ENCODE data around the gene KCNQ1OT1. TPM values are rescaled to one million over a fixed set of nuclear protein-coding genes. Genes with fewer than 3 reads are reported as not detected.

The KCNQ1OT1 gene
- total RNA-seq, 1 donor from 2014 or later = 3.4 TPM

GRCh38 chr11:2697866-2698265, 1.9 kb downstream of the KCNQ1OT1 start:
- H3K4me1 ChIP-seq = peaks cover 34% of the 10 kb centered on the region
- no peaks in the 10 kb centered on the region for H3K27me3 ChIP-seq
- no peak for DNase-seq (ENCODE audit: extremely low spot score in 2 of 2)
- TF ChIP-seq CTCF (IDR thresholded peaks at IDR 0.05) = no peak
- no peak for TF ChIP-seq POLR2A (IDR thresholded peaks at IDR 0.05)
- TF ChIP-seq POLR2AphosphoS5 (IDR thresholded peaks at IDR 0.05; ENCODE audit: insufficient read depth in 1 of 2, low read depth in 1 of 2) = no peak
- intact Hi-C loops (cut with DNase I) = no loop called here
- no peaks in the 10 kb centered on the region for H3K9me3 ChIP-seq
- H3K27ac ChIP-seq = no peak overlapping the region
- peak overlapping the region; percentile 53 to 71 for H3K4me3 ChIP-seq
- H3K36me3 ChIP-seq = no peaks in the 10 kb centered on the region

DNA sequence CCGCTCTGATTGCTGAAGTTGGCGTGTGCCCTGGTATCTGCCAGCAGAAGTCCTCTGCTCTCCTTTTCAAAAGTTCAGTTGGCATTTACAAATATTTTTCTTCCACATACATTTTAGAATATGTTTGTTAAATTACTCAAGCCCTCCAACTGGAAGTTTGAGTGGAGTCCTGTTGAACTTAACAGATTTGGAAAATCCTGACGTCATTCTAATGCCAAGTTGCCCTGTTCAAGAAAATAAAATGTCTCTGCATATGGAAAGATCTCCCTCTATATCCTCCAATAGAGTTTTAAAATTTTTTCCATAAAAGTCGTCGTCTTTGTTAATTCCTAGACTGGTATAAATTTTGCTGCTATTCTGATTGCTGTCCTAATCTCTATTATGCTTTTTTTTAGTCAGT, 3.3 kb downstream of the KCNQ1OT1 start:
- no peak for DNase-seq (ENCODE audit: extremely low spot score in 2 of 2)
- H3K4me1 ChIP-seq = peaks cover 48% of the 10 kb centered on the region
- TF ChIP-seq POLR2AphosphoS5 (IDR thresholded peaks at IDR 0.05; ENCODE audit: insufficient read depth in 1 of 2, low read depth in 1 of 2) (no peak), CTCF (IDR thresholded peaks at IDR 0.05) (no peak), POLR2A (IDR thresholded peaks at IDR 0.05) (no peak)
- H3K36me3 ChIP-seq = no peaks in the 10 kb centered on the region
- intact Hi-C loops (cut with DNase I) = no loop called here
- no peaks in the 10 kb centered on the region for H3K27me3 ChIP-seq
- H3K9me3 ChIP-seq = no peaks in the 10 kb centered on the region
- H3K27ac ChIP-seq = no peak overlapping the region
- no peak overlapping the region for H3K4me3 ChIP-seq

DNA sequence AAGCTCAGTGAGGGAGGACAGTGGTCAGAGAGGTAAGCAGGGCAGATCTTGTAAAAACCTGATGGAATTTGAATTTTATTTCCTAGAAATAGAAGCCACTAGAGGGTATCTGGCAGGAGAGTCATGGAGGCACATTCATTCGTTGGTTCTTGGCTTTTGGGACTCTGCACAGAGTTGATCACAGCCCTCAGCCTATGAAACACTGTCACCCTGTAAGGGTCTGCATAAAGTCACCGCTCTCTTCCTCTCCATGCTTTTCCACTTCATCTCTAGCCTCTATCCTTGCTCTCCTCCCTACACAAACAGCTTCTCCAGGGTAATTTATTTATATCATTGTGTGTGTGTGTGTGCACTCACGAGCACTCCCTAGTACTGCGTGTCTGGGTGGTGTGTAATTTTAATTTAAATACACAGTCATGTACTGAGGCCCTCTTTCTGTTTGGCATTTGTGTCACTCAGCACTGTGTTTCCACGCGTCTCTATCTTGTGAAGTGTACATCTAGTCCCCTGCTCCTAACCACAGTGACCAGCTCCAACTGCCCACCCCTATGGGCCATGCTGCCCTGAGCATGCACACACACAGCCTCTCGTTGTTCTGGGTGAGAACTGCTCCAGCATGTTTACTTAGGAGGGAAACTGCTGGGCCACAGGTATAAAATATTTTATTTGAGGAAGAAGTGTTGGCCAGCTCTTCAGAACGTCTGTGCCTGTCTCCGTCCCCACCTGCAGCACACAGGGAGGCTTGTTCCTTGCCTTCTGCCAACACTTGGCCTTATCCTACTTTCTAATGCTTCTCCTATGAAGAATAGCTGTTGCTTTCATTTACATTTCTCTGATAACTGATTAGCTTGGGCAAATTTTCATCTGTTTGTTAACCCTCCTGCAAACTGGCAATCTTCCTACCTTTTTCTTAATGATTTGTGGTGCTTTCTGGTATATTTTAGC, 4.5 kb downstream of the KCNQ1OT1 start:
- TF ChIP-seq CTCF (IDR thresholded peaks at IDR 0.05) = no peak
- TF ChIP-seq POLR2AphosphoS5 (IDR thresholded peaks at IDR 0.05; ENCODE audit: insufficient read depth in 1 of 2, low read depth in 1 of 2) = no peak
- TF ChIP-seq POLR2A (IDR thresholded peaks at IDR 0.05) = no peak
- no peak for DNase-seq (ENCODE audit: extremely low spot score in 2 of 2)
- no peaks in the 10 kb centered on the region for H3K27me3 ChIP-seq
- intact Hi-C loops (cut with DNase I) = no loop called here
- no peaks in the 10 kb centered on the region for H3K9me3 ChIP-seq
- no peaks in the 10 kb centered on the region for H3K36me3 ChIP-seq
- no peak overlapping the region for H3K27ac ChIP-seq
- no peak overlapping the region for H3K4me3 ChIP-seq
- peaks cover 58% of the 10 kb centered on the region for H3K4me1 ChIP-seq

GRCh38 chr11:2694495-2694894, 5.3 kb downstream of the KCNQ1OT1 start:
- Histone ChIP-seq H3K4me3 (no peak overlapping the region), H3K4me1 (peaks cover 66% of the 10 kb centered on the region), H3K27me3 (no peaks in the 10 kb centered on the region), H3K27ac (no peak overlapping the region), H3K9me3 (no peaks in the 10 kb centered on the region), H3K36me3 (no peaks in the 10 kb centered on the region)
- intact Hi-C loops (cut with DNase I) = no loop called here
- TF ChIP-seq POLR2A (IDR thresholded peaks at IDR 0.05) (no peak), CTCF (IDR thresholded peaks at IDR 0.05) (no peak), POLR2AphosphoS5 (IDR thresholded peaks at IDR 0.05; ENCODE audit: insufficient read depth in 1 of 2, low read depth in 1 of 2) (no peak)
- no peak for DNase-seq (ENCODE audit: extremely low spot score in 2 of 2)
